Measurements from ENCODE around the gene PDCD6IP. TPM values are rescaled to one million over a fixed set of nuclear protein-coding genes. Genes with fewer than 3 reads are reported as not detected.

The PDCD6IP gene
- total and polyA plus RNA-seq, 2 donors (not counting 1 experiment from before 2014, with no cell fraction given): 99.4 to 146 TPM

- H4K20me1 ChIP-seq (ENCODE audit: control insufficient read depth, extremely low read depth, insufficient read depth, low read length): no peaks in the 10 kb centered on the region
- no peak overlapping the region for H3K27ac ChIP-seq (ENCODE audit: insufficient read depth, low read length)
- H3K9me3 ChIP-seq (ENCODE audit: control insufficient read depth, insufficient read depth, low read depth, low read length): no peaks in the 10 kb centered on the region
- peaks cover 2% of the 10 kb centered on the region for H3K36me3 ChIP-seq (ENCODE audit: control insufficient read depth, insufficient read depth, low read length)
- no peak overlapping the region for H3K4me2 ChIP-seq (ENCODE audit: extremely low read depth, insufficient read depth, low read length)
- no peaks in the 10 kb centered on the region for H3K27me3 ChIP-seq (ENCODE audit: control insufficient read depth, insufficient read depth, low read length)
- H3K4me1 ChIP-seq (ENCODE audit: control insufficient read depth, extremely low read depth, insufficient read depth, low read length): no peaks in the 10 kb centered on the region
- H2AFZ ChIP-seq (ENCODE audit: low read length): no peak overlapping the region
- no peak for TF ChIP-seq EZH2 (IDR thresholded peaks at IDR 0.05; ENCODE audit: low read length, missing control alignments)
- TF ChIP-seq, protein P1, sequence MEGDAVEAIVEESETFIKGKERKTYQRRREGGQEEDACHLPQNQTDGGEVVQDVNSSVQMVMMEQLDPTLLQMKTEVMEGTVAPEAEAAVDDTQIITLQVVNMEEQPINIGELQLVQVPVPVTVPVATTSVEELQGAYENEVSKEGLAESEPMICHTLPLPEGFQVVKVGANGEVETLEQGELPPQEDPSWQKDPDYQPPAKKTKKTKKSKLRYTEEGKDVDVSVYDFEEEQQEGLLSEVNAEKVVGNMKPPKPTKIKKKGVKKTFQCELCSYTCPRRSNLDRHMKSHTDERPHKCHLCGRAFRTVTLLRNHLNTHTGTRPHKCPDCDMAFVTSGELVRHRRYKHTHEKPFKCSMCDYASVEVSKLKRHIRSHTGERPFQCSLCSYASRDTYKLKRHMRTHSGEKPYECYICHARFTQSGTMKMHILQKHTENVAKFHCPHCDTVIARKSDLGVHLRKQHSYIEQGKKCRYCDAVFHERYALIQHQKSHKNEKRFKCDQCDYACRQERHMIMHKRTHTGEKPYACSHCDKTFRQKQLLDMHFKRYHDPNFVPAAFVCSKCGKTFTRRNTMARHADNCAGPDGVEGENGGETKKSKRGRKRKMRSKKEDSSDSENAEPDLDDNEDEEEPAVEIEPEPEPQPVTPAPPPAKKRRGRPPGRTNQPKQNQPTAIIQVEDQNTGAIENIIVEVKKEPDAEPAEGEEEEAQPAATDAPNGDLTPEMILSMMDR (conservative IDR thresholded peaks at IDR 0.05 in 1 of 2, IDR thresholded peaks at IDR 0.05 in 1 of 2; ENCODE audit: low read depth in 1 of 2, low read length in 2 of 2): no peak
- no peak for DNase-seq (ENCODE audit: low read depth in 2 of 2)
- no peak overlapping the region for H3K9ac ChIP-seq (ENCODE audit: insufficient read depth, low read length)
- no peak overlapping the region for H3K4me3 ChIP-seq (replicated peaks in 1 of 4; ENCODE audit: control extremely low read depth in 1 of 4, insufficient read depth in 1 of 4, low read depth in 3 of 4, low read length in 4 of 4)
- no peaks in the 10 kb centered on the region for H3K79me2 ChIP-seq (ENCODE audit: control insufficient read depth, insufficient read depth, low read length)
These were observed 71.5 kb downstream of the PDCD6IP start for GRCh38 chr3:33869977-33870376.

GRCh38 chr3:33874815-33875214 lies 76.4 kb downstream of the PDCD6IP start:
- TF ChIP-seq, protein P1 (conservative IDR thresholded peaks at IDR 0.05 in 1 of 2, IDR thresholded peaks at IDR 0.05 in 1 of 2; ENCODE audit: low read depth in 1 of 2, low read length in 2 of 2): no peak
- TF ChIP-seq EZH2 (IDR thresholded peaks at IDR 0.05; ENCODE audit: low read length, missing control alignments): no peak
- Histone ChIP-seq H3K79me2 (ENCODE audit: control insufficient read depth, insufficient read depth, low read length) (no peaks in the 10 kb centered on the region), H3K36me3 (ENCODE audit: control insufficient read depth, insufficient read depth, low read length) (no peaks in the 10 kb centered on the region)

GRCh38 chr3:33875680-33876079 lies 77.2 kb downstream of the PDCD6IP start:
- Histone ChIP-seq H2AFZ (ENCODE audit: low read length) (no peak overlapping the region), H3K79me2 (ENCODE audit: control insufficient read depth, insufficient read depth, low read length) (no peaks in the 10 kb centered on the region), H3K36me3 (ENCODE audit: control insufficient read depth, insufficient read depth, low read length) (no peaks in the 10 kb centered on the region), H3K27ac (ENCODE audit: insufficient read depth, low read length) (no peak overlapping the region), H3K9me3 (ENCODE audit: control insufficient read depth, insufficient read depth, low read depth, low read length) (no peaks in the 10 kb centered on the region), H3K4me2 (ENCODE audit: extremely low read depth, insufficient read depth, low read length) (no peak overlapping the region), H4K20me1 (ENCODE audit: control insufficient read depth, extremely low read depth, insufficient read depth, low read length) (no peaks in the 10 kb centered on the region), H3K27me3 (ENCODE audit: control insufficient read depth, insufficient read depth, low read length) (no peaks in the 10 kb centered on the region), H3K4me1 (ENCODE audit: control insufficient read depth, extremely low read depth, insufficient read depth, low read length) (no peaks in the 10 kb centered on the region), H3K9ac (ENCODE audit: insufficient read depth, low read length) (no peak overlapping the region), H3K4me3 (replicated peaks in 1 of 4; ENCODE audit: control extremely low read depth in 1 of 4, insufficient read depth in 1 of 4, low read depth in 3 of 4, low read length in 4 of 4) (no peak overlapping the region)
- TF ChIP-seq EZH2 (IDR thresholded peaks at IDR 0.05; ENCODE audit: low read length, missing control alignments): no peak
- TF ChIP-seq, protein P1 (conservative IDR thresholded peaks at IDR 0.05 in 1 of 2, IDR thresholded peaks at IDR 0.05 in 1 of 2; ENCODE audit: low read depth in 1 of 2, low read length in 2 of 2): no peak
- no peak for DNase-seq (ENCODE audit: low read depth in 2 of 2)

More at GRCh38 chr3:33874815-33875214, 76.4 kb downstream of the PDCD6IP start:
- Histone ChIP-seq H3K27me3 (ENCODE audit: control insufficient read depth, insufficient read depth, low read length) (no peaks in the 10 kb centered on the region), H3K27ac (ENCODE audit: insufficient read depth, low read length) (no peak overlapping the region), H3K9me3 (ENCODE audit: control insufficient read depth, insufficient read depth, low read depth, low read length) (no peaks in the 10 kb centered on the region), H3K4me1 (ENCODE audit: control insufficient read depth, extremely low read depth, insufficient read depth, low read length) (no peaks in the 10 kb centered on the region), H3K4me2 (ENCODE audit: extremely low read depth, insufficient read depth, low read length) (no peak overlapping the region), H3K9ac (ENCODE audit: insufficient read depth, low read length) (no peak overlapping the region), H4K20me1 (ENCODE audit: control insufficient read depth, extremely low read depth, insufficient read depth, low read length) (no peaks in the 10 kb centered on the region), H3K4me3 (replicated peaks in 1 of 4; ENCODE audit: control extremely low read depth in 1 of 4, insufficient read depth in 1 of 4, low read depth in 3 of 4, low read length in 4 of 4) (no peak overlapping the region), H2AFZ (ENCODE audit: low read length) (no peak overlapping the region)
- no peak for DNase-seq (ENCODE audit: low read depth in 2 of 2)
